ENCODE measurements around the gene YIPF6. TPM values are rescaled to one million over a fixed set of nuclear protein-coding genes. Genes with fewer than 3 reads are reported as not detected.

YIPF6 gene
- total and polyA plus RNA-seq, 2 donors from 2014 or later = 16.2 to 41.6 TPM

DNA sequence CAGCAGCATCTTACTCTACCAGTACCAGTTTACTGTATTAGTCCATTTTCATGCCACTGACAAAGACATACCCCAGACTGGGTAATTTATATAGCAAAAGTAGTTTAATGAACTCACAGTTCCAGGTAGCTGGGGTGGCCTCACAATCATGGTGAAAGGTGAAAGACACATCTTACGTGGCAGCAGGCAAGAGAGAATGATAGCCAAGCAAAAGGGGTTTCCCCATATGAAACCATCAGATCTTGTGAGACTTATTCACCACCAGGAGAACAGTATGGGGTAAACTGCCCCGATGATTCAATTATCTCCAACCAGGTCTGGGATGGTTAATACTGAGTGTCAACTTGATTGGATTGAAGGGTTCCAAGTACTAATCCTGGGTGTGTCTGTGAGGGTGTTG, 69.3 kb downstream of the YIPF6 start:
- no peaks in the 10 kb centered on the region for H3K27me3 ChIP-seq (ENCODE audit: control insufficient read depth, insufficient read depth, low read length)
- H3K36me3 ChIP-seq (ENCODE audit: control insufficient read depth in 2 of 3, insufficient read depth in 3 of 3, low read length in 3 of 3) = no peaks in the 10 kb centered on the region
- H3K4me3 ChIP-seq (ENCODE audit: low read length in 3 of 3) = no peak overlapping the region
- no peak for DNase-seq
- TF ChIP-seq, protein P1, sequence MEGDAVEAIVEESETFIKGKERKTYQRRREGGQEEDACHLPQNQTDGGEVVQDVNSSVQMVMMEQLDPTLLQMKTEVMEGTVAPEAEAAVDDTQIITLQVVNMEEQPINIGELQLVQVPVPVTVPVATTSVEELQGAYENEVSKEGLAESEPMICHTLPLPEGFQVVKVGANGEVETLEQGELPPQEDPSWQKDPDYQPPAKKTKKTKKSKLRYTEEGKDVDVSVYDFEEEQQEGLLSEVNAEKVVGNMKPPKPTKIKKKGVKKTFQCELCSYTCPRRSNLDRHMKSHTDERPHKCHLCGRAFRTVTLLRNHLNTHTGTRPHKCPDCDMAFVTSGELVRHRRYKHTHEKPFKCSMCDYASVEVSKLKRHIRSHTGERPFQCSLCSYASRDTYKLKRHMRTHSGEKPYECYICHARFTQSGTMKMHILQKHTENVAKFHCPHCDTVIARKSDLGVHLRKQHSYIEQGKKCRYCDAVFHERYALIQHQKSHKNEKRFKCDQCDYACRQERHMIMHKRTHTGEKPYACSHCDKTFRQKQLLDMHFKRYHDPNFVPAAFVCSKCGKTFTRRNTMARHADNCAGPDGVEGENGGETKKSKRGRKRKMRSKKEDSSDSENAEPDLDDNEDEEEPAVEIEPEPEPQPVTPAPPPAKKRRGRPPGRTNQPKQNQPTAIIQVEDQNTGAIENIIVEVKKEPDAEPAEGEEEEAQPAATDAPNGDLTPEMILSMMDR (IDR thresholded peaks at IDR 0.05; ENCODE audit: borderline replicate concordance, extremely low read depth, insufficient read depth) = no peak
- FAIRE-seq = no peak
- H3K27ac ChIP-seq (ENCODE audit: low read depth in 2 of 2, low read length in 2 of 2) = no peak overlapping the region
- no peaks in the 10 kb centered on the region for H3K9me3 ChIP-seq (ENCODE audit: control insufficient read depth in 2 of 3, insufficient read depth in 1 of 3, low read length in 3 of 3)
- no peak overlapping the region for H3K9ac ChIP-seq (ENCODE audit: low read length in 3 of 3)
- H3K4me1 ChIP-seq (ENCODE audit: control insufficient read depth in 2 of 3, insufficient read depth in 2 of 3, low read depth in 1 of 3, low read length in 3 of 3) = no peaks in the 10 kb centered on the region
- intact Hi-C loops (cut with DNase I) = no loop called here

DNA sequence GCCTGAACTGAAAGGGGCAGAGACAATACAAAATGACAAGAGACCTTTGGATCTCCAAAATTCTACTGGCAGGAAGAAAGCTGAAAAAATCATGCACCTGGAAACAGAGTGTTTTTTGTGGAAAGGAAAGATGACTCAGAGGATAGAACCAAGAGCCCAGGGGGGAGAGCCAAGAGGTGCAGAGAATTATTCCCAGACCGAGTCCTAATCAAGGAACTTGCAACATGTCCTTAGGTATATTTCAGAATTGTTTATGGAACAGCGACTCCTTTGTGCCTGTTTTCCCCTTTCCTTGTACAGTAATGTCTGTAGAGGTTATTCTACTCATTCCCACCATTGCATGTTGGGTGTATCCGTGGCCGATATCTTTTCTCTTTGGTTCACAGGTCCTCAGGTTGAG, 71.7 kb downstream of the YIPF6 start:
- H3K27ac ChIP-seq (ENCODE audit: low read depth in 2 of 2, low read length in 2 of 2) = no peak overlapping the region
- no peaks in the 10 kb centered on the region for H3K36me3 ChIP-seq (ENCODE audit: control insufficient read depth in 2 of 3, insufficient read depth in 3 of 3, low read length in 3 of 3)
- no peaks in the 10 kb centered on the region for H3K4me1 ChIP-seq (ENCODE audit: control insufficient read depth in 2 of 3, insufficient read depth in 2 of 3, low read depth in 1 of 3, low read length in 3 of 3)
- no peak overlapping the region for H3K4me3 ChIP-seq (ENCODE audit: low read length in 3 of 3)
- FAIRE-seq = no peak
- no peaks in the 10 kb centered on the region for H3K27me3 ChIP-seq (ENCODE audit: control insufficient read depth, insufficient read depth, low read length)
- no peak overlapping the region for H3K9ac ChIP-seq (ENCODE audit: low read length in 3 of 3)
- no peaks in the 10 kb centered on the region for H3K9me3 ChIP-seq (ENCODE audit: control insufficient read depth in 2 of 3, insufficient read depth in 1 of 3, low read length in 3 of 3)
- DNase-seq = no peak
- TF ChIP-seq, protein P1 (IDR thresholded peaks at IDR 0.05; ENCODE audit: borderline replicate concordance, extremely low read depth, insufficient read depth) = no peak
- intact Hi-C loops (cut with DNase I) = no loop called here

DNA sequence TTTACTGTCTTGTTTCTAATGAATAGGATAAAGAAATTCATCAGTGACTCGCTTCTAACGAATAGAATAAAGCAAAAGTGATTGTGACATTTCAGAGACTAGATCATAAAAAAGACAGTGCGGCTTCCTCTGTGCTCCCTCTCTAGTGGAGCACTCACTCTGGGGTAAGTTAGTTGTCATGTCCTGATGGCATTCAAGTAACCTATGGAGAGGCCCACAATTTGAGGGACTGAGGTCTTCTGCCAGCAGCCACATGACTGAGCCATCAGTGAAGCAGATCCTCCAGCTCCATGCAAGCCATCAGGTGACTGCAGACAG, 72.4 kb downstream of the YIPF6 start:
- Histone ChIP-seq H3K9me3 (ENCODE audit: control insufficient read depth in 2 of 3, insufficient read depth in 1 of 3, low read length in 3 of 3) (no peaks in the 10 kb centered on the region), H3K27ac (ENCODE audit: low read depth in 2 of 2, low read length in 2 of 2) (no peak overlapping the region), H3K9ac (ENCODE audit: low read length in 3 of 3) (no peak overlapping the region), H3K4me1 (ENCODE audit: control insufficient read depth in 2 of 3, insufficient read depth in 2 of 3, low read depth in 1 of 3, low read length in 3 of 3) (no peaks in the 10 kb centered on the region), H3K27me3 (ENCODE audit: control insufficient read depth, insufficient read depth, low read length) (no peaks in the 10 kb centered on the region), H3K4me3 (ENCODE audit: low read length in 3 of 3) (no peak overlapping the region), H3K36me3 (ENCODE audit: control insufficient read depth in 2 of 3, insufficient read depth in 3 of 3, low read length in 3 of 3) (no peaks in the 10 kb centered on the region)
- no peak for FAIRE-seq
- no peak for DNase-seq
- intact Hi-C loops (cut with DNase I) = no loop called here
- TF ChIP-seq, protein P1 (IDR thresholded peaks at IDR 0.05; ENCODE audit: borderline replicate concordance, extremely low read depth, insufficient read depth) = no peak

DNA sequence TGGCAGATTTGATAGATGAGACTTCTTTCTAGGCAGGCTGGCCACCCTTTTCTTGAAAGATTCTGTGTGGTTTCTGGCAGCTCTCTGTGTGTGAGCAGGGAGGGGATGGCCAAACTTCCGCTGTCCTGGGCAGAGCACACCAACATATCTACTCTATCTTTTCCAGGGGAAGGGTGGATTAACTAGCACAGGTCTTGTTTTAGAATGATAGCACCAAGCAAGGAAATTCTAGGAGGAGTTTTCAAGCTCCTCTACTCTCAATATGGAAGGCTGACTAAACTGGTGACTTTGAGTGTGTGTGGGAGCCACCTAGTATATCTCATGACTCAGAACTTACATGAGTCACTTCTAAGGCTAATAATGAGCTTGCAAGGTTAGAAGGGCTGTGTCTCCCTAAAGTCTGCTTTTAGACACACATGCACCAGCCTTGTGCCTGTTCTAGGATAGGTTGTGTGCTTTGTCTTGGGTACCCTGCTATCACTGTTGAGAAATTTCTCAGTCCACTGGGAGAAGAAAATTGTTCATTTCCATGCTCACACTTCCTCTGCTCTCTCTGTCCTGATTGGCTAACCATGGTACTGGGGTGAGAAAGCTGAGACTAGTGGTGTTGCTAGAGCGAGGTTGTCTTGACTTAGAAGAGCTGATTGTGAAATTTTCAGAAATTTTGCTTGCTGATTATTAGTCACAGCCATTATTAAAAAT, 72.9 kb downstream of the YIPF6 start:
- FAIRE-seq = no peak

More for the DNA sequence above, 72.9 kb downstream of the YIPF6 start:
- Histone ChIP-seq H3K27ac (ENCODE audit: low read depth in 2 of 2, low read length in 2 of 2) (no peak overlapping the region), H3K36me3 (ENCODE audit: control insufficient read depth in 2 of 3, insufficient read depth in 3 of 3, low read length in 3 of 3) (no peaks in the 10 kb centered on the region), H3K4me1 (ENCODE audit: control insufficient read depth in 2 of 3, insufficient read depth in 2 of 3, low read depth in 1 of 3, low read length in 3 of 3) (no peaks in the 10 kb centered on the region), H3K9me3 (ENCODE audit: control insufficient read depth in 2 of 3, insufficient read depth in 1 of 3, low read length in 3 of 3) (no peaks in the 10 kb centered on the region), H3K4me3 (ENCODE audit: low read length in 3 of 3) (no peak overlapping the region), H3K27me3 (ENCODE audit: control insufficient read depth, insufficient read depth, low read length) (no peaks in the 10 kb centered on the region), H3K9ac (ENCODE audit: low read length in 3 of 3) (no peak overlapping the region)
- TF ChIP-seq, protein P1 (IDR thresholded peaks at IDR 0.05; ENCODE audit: borderline replicate concordance, extremely low read depth, insufficient read depth) = no peak
- intact Hi-C loops (cut with DNase I) = no loop called here
- DNase-seq = no peak
